GM12874 (cell line): ENCODE measurements around the gene UBAC2.

Source experiments
- CTCF ChIP-seq: IDR thresholded peaks from 2 replicates; pipeline ENCODE4 v1.5.1; 2011; ENCODE audit warnings: low read depth, mild to moderate bottlenecking, control low read depth, low read length, moderate library complexity; ENCODE audit not compliant: insufficient read depth

The UBAC2 gene

DNA sequence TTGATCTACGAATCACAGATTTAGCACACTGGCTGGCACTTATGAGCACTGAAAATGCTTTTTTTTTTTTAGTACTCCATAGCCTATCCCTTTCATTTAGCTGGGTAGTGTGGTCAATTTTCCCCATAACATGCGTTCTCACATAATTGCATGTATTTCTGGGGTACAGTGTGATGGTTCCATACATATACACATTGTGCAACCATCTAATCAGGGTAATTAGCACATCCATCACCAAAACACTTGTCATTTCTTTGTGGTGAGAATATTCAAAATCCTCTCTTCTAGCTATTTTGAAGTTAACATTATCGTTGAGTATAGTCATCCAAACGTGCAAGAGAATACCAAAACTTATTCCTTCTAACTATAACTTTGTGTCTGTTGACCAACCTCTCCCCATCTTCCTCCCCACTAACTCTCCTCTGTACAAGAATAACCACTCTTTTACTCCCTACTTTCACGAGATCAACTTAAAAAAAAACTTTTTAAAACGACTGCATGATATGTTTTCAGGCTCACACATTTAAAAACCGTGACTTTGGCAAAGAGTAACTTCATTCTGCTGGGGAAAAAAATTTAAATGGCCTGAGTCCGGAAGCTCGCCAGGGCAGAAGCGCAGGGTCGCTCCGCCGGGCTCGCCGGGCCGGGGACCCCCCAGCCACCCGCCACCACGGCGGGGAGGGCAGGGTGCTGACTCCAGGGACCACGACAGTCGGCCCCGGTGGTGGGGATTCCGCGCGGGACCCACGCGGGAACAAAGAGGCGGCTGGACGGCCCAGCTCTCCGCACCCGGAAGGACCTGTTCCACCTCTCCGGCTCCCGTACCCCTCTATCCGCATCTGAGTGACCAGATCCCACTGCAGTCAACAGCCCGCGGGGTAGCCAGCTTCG, 868 bp upstream of the UBAC2 start:
- TF ChIP-seq CTCF, result no peak

- TF ChIP-seq CTCF, result no peak
Observed at GRCh38 chr13:99203601-99204579, 3.2 kb downstream of the UBAC2 start.

GRCh38 chr13:99205621-99206220, 5.1 kb downstream of the UBAC2 start:
- TF ChIP-seq CTCF, result no peak

- TF ChIP-seq CTCF, result no peak
Observed at GRCh38 chr13:99206226-99206625, 5.6 kb downstream of the UBAC2 start.

- TF ChIP-seq CTCF, result no peak
Observed at GRCh38 chr13:99206873-99207272, 6.2 kb downstream of the UBAC2 start.

DNA sequence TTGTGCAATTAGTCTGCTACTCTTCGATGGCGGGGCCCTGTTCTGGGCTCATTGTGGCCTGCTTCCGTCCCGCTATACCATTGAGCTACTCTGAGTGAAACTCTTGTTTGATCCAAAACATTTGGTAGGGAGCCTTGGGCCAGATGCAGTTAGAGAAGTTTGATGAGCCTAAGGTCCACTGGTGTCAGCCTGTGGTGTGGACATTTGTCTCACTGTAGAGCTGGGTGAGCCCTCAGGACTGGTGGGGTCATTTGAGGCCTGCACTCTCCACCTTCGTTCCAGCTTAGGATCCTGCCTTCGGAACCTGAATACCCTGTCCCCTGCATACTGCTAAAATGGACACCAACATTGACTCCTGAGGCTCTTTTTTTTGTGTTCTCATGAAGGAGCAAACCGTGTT, 6.9 kb downstream of the UBAC2 start:
- TF ChIP-seq CTCF, result no peak

DNA sequence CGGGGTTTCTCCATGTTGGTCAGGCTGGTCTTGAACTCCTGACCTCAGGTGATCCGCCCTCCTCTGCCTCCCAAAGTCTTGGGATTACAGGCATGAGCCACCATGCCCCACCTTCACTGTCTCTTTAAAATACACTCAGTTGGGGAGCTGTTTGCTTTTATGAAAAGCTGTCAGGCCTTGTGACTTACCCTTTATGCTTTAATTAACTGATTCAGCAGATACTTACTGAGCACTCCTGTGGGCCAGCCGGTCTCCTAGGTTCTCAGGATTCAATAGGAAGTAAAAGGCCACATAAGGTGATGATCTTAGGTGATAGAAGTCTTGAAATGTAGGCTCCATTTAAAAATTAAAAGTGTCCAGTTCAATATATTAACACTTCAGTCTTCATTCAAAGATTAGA, 7.5 kb downstream of the UBAC2 start:
- no peak for TF ChIP-seq CTCF
